Measurements from ENCODE around the gene NIPBL.
"Not testable (repeated sequence)": the region's sequence is repeated elsewhere in the genome, so short reads cannot be mapped to it uniquely, and the experiment has no call there.

Gene NIPBL

GRCh38 chr5:37005252-37005651 is 128.7 kb downstream of the NIPBL start:
- no peak for DNase-seq (ENCODE audit: insufficient read length, low spot score)
- no peak for TF ChIP-seq CTCF (IDR thresholded peaks at IDR 0.05; ENCODE audit: insufficient read depth, missing control alignments)
- no peak for FAIRE-seq

DNA sequence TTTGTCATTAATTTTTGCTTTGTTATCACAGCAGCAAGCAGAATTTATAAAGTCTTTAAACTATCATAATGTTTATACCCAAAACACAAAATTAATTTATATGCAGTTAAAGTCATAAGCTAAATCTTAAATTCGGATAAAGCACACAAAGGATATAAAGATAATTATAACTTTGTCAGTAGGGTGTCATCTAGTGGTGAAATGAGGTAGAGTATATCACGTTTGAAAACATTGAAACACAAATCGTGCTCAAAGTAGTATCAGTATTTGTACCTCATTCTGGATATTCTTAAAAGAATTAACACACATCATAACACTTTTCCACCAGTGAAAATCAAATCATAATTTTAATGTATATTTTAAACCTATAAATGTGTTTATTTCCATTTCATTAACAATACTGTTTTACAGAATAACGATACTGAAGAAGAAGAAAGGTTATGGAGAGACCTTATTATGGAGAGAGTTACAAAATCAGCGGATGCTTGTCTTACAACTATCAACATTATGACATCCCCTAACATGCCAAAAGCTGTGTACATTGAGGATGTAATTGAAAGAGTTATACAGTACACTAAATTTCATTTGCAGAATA is 129.5 kb downstream of the NIPBL start:
- FAIRE-seq, result peak; percentile 51
- peak; percentile 62 for TF ChIP-seq CTCF (IDR thresholded peaks at IDR 0.05; ENCODE audit: insufficient read depth, missing control alignments)
- no peak for DNase-seq (ENCODE audit: insufficient read length, low spot score)

DNA sequence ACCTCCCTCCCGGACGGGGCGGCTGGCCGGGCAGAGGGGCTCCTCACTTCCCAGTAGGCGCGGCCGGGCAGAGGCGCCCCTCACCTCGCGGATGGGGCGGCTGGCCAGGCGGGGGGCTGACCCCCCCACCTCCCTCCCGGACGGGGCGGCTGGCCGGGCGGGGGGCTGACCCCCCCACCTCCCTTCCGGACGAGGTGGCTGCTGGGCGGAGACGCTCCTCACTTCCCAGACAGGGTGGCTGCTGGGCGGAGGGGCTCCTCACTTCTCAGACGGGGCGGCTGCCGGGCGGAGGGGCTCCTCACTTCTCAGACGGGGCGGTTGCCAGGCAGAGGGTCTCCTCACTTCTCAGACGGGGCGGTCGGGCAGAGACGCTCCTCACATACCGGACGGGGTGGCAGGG is 136.6 kb downstream of the NIPBL start:
- FAIRE-seq, result not testable (repeated sequence)

GRCh38 chr5:37014321-37014720 is 137.8 kb downstream of the NIPBL start:
- no peak for FAIRE-seq
- no peak for TF ChIP-seq CTCF (IDR thresholded peaks at IDR 0.05; ENCODE audit: insufficient read depth, missing control alignments)
- no peak for DNase-seq (ENCODE audit: insufficient read length, low spot score)

More for the DNA sequence above, 136.6 kb downstream of the NIPBL start:
- DNase-seq (ENCODE audit: insufficient read length, low spot score), result not testable (repeated sequence)

GRCh38 chr5:37015795-37016666 is 139.5 kb downstream of the NIPBL start:
- no peak for TF ChIP-seq CTCF (IDR thresholded peaks at IDR 0.05; ENCODE audit: insufficient read depth, missing control alignments)
- DNase-seq (ENCODE audit: insufficient read length, low spot score) (no peak), FAIRE-seq (peak; percentile 60)

- no peak for TF ChIP-seq CTCF (IDR thresholded peaks at IDR 0.05; ENCODE audit: insufficient read depth, missing control alignments)
- no peak for FAIRE-seq
- DNase-seq (ENCODE audit: insufficient read length, low spot score), result no peak
Measured at GRCh38 chr5:37028910-37029309, 152.3 kb downstream of the NIPBL start.

- FAIRE-seq (no peak), DNase-seq (ENCODE audit: insufficient read length, low spot score) (no peak)
- no peak for TF ChIP-seq CTCF (IDR thresholded peaks at IDR 0.05; ENCODE audit: insufficient read depth, missing control alignments)
Measured at GRCh38 chr5:37029436-37029835, 152.9 kb downstream of the NIPBL start.

Measured in D721Med (cell line).